K562 treated with DMSO at 1 percent for 48 hours (cell line): ENCODE results near the gene MYH16. TPM values are rescaled to one million over a fixed set of nuclear protein-coding genes. Genes with fewer than 3 reads are reported as not detected.

Experiments
- total RNA-seq: library from RNA; unstranded; fragments of 300-600 nt; gene quantifications from 2 replicates; pipeline ENCODE4 v1.2.3, GENCODE V29; 2022; ENCODE audit warnings: low replicate concordance; ENCODE audit errors: extremely low read depth

Gene MYH16
- total RNA-seq = not detected in 2 replicates

GRCh38 chr7:99272476-99273045 is at the start of gene MYH16:
Gene MYH16, plus strand, starts transcription at chr7:99272839.

GRCh38 chr7:99325592-99326407 is 53.2 kb downstream of the MYH16 start, which contains the start of gene ARPC1A:
Gene ARPC1A, plus strand, starts transcription at chr7:99325898. Its CDS starts 7,456 bp downstream, at chr7:99333354.

Other genes starting within 250 kb of the MYH16 start
- gene SMURF1, start 128.7 kb upstream of the MYH16 start, total RNA-seq = not detected in 2 replicates
- gene KPNA7, start 64.7 kb upstream of the MYH16 start, total RNA-seq = not detected in 2 replicates
- gene ARPC1A, start 53.1 kb downstream of the MYH16 start, total RNA-seq = not detected in 2 replicates
- gene ARPC1B, start 101.9 kb downstream of the MYH16 start, total RNA-seq = 2,675 TPM in 1 of 2 replicates, not detected in the other
- not detected in 2 replicates for gene PDAP1, start 135.8 kb downstream of the MYH16 start, total RNA-seq
- gene BUD31, start 136.1 kb downstream of the MYH16 start, total RNA-seq = not detected in 2 replicates
- not detected in 2 replicates for gene PTCD1, start 166.0 kb downstream of the MYH16 start, total RNA-seq
- not detected in 2 replicates for gene CPSF4, start 166.1 kb downstream of the MYH16 start, total RNA-seq
- not detected in 2 replicates for gene ATP5MF, start 193.3 kb downstream of the MYH16 start, total RNA-seq
- gene ZNF789, start 200.1 kb downstream of the MYH16 start, total RNA-seq = not detected in 2 replicates
- not detected in 2 replicates for gene ZNF394, start 227.4 kb downstream of the MYH16 start, total RNA-seq
- gene ZKSCAN5, start 231.8 kb downstream of the MYH16 start, total RNA-seq = not detected in 2 replicates